Neutrophil (primary cell): ENCODE results near the gene SESN1.
"Not testable (repeated sequence)": the region's sequence is repeated elsewhere in the genome, so short reads cannot be mapped to it uniquely, and the experiment has no call there.

Source experiments
- H3K27ac ChIP-seq: fragments of 200-600 bp; sonication (generic); 2 replicates; pipeline ENCODE4 v1.5.1; 2016; ENCODE audit warnings: mild to moderate bottlenecking, moderate library complexity
- H3K27me3 ChIP-seq: fragments of 200-600 bp; sonication (generic); 2 replicates; pipeline ENCODE4 v1.6.0; 2016; ENCODE audit warnings: mild to moderate bottlenecking
- H3K36me3 ChIP-seq: fragments of 200-600 bp; sonication (generic); 2 replicates; pipeline ENCODE4 v1.5.1; 2017
- H3K4me1 ChIP-seq, 2 experiments: fragments of 200-600 bp in 1 of 2; sonication (generic) in 1 of 2; 1 replicate in 1 of 2; 2 replicates in 1 of 2; pipeline versions ENCODE4 v1.5.1 to v1.6.1; 2013 to 2016; ENCODE audit warnings: low read depth in 1 of 2, low read length in 1 of 2, mild to moderate bottlenecking in 1 of 2, moderate library complexity in 1 of 2; ENCODE audit not compliant: control insufficient read depth in 1 of 2, insufficient read depth in 1 of 2
- H3K4me3 ChIP-seq, 2 experiments: fragments of 200-600 bp in 1 of 2; sonication (generic) in 1 of 2; 1 replicate in 1 of 2; 2 replicates in 1 of 2; pipeline ENCODE4 v1.5.1; 2013 to 2016; ENCODE audit warnings: low read depth in 1 of 2, low read length in 1 of 2, mild to moderate bottlenecking in 1 of 2, moderate library complexity in 1 of 2
- H3K9me3 ChIP-seq: fragments of 200-600 bp; sonication (generic); 2 replicates; pipeline ENCODE4 v1.5.1; 2016
- TF ChIP-seq, protein P1 (sequence below): fragments of 200-600 bp; sonication (generic); IDR thresholded peaks from 2 replicates; pipeline ENCODE4 v1.5.1; 2016; ENCODE audit warnings: antibody characterized with exemption

SESN1 gene

DNA sequence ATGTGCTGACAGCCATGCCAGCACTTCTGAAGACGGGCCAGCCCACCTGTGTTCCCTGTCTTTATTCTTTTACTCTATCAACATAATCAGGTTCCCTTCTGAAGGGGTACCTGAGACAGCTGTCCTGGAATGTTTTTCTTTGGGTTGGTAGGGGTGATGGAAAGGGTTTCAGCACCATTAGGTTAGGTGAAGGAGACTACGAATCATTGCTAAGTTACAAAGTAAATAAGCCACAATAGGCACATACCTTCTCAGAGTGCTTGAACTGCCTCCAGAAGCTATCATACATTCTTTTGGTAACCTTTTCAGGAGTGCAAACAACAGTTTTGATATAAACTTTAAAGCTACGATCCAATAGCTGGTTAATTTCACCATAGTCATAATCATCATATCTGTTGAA lies 106.3 kb downstream of the SESN1 start:
- TF ChIP-seq, protein P1, sequence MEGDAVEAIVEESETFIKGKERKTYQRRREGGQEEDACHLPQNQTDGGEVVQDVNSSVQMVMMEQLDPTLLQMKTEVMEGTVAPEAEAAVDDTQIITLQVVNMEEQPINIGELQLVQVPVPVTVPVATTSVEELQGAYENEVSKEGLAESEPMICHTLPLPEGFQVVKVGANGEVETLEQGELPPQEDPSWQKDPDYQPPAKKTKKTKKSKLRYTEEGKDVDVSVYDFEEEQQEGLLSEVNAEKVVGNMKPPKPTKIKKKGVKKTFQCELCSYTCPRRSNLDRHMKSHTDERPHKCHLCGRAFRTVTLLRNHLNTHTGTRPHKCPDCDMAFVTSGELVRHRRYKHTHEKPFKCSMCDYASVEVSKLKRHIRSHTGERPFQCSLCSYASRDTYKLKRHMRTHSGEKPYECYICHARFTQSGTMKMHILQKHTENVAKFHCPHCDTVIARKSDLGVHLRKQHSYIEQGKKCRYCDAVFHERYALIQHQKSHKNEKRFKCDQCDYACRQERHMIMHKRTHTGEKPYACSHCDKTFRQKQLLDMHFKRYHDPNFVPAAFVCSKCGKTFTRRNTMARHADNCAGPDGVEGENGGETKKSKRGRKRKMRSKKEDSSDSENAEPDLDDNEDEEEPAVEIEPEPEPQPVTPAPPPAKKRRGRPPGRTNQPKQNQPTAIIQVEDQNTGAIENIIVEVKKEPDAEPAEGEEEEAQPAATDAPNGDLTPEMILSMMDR, result no peak
- H3K27ac ChIP-seq, result no peak overlapping the region
- H3K27me3 ChIP-seq, result no peaks in the 10 kb centered on the region
- peaks cover 0 to 2% of the 10 kb centered on the region in 2 experiments for H3K4me1 ChIP-seq
- H3K4me3 ChIP-seq, result no peak overlapping the region
- peaks cover 63% of the 10 kb centered on the region for H3K36me3 ChIP-seq
- no peaks in the 10 kb centered on the region for H3K9me3 ChIP-seq

DNA sequence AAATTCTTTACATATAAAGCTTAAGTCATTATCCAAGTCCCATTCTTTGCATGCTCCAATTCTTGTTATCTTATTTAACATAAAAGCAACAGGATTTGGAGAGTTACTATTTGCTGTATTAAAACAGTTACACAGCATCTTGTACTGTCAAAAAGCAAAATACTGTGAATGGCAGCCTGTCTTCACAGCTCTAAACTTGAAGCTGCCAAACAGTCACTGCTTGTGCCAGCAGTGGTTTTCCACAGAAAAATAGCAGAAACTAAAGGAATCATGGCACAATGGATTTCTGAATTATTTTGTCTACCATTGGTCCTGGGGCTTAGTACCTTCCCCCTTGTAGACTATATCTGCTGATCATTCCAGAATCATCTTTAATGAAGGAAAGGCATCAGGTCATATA lies 107.5 kb downstream of the SESN1 start:
- TF ChIP-seq, protein P1, result no peak

DNA sequence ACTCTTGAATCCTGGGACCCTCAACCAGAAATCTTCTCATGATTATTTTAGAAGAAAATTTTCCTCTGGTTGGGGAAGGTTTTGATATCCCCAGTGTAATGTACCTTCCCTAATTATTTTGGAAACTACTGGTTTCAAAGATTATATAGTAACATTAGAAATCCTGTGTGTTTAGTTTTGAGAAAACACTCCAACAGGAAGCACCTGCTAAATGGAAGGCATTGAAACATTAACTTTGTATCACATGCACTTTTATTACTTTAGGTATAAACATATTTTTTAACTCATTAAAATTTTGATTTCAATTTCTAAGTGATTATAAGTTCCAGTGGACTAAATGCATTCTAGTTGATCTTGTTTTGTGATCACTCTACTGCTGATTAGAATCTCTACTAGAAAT lies 109.3 kb downstream of the SESN1 start:
- no peak overlapping the region for H3K27ac ChIP-seq
- H3K4me3 ChIP-seq, result no peak overlapping the region
- peaks cover 7 to 15% of the 10 kb centered on the region in 2 experiments for H3K4me1 ChIP-seq
- H3K27me3 ChIP-seq, result no peaks in the 10 kb centered on the region
- H3K9me3 ChIP-seq, result no peaks in the 10 kb centered on the region
- TF ChIP-seq, protein P1, result no peak
- peaks cover 36% of the 10 kb centered on the region for H3K36me3 ChIP-seq

More for the DNA sequence above, 107.5 kb downstream of the SESN1 start:
- no peaks in the 10 kb centered on the region for H3K27me3 ChIP-seq
- no peak overlapping the region for H3K27ac ChIP-seq
- H3K4me1 ChIP-seq, result peaks cover 4 to 8% of the 10 kb centered on the region in 2 experiments
- H3K4me3 ChIP-seq, result no peak overlapping the region
- no peaks in the 10 kb centered on the region for H3K9me3 ChIP-seq
- peaks cover 52% of the 10 kb centered on the region for H3K36me3 ChIP-seq

DNA sequence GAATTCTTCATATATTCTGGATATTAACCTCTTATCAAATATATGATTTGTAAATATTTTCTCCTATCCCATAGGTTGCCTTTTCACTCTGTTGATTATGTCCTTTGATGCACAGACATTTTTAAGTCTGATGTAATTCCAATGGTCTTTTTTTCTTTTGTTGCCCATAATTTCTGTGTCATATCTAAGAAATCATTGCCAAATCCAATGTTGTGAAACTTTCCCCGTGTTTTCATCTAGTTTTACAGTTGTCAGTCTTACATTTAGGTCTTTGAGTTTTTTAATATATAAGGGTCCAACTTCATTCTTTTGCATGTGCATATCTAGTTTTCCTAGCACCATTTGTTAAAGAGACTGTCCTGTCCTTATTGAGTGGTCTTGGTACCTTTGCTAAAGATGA lies 111.5 kb downstream of the SESN1 start:
- Histone ChIP-seq H3K4me3 (no peak overlapping the region), H3K27ac (no peak overlapping the region), H3K36me3 (peaks cover 17% of the 10 kb centered on the region), H3K27me3 (no peaks in the 10 kb centered on the region), H3K9me3 (no peaks in the 10 kb centered on the region), H3K4me1 (peaks cover 7 to 15% of the 10 kb centered on the region in 2 experiments)
- TF ChIP-seq, protein P1, result no peak

DNA sequence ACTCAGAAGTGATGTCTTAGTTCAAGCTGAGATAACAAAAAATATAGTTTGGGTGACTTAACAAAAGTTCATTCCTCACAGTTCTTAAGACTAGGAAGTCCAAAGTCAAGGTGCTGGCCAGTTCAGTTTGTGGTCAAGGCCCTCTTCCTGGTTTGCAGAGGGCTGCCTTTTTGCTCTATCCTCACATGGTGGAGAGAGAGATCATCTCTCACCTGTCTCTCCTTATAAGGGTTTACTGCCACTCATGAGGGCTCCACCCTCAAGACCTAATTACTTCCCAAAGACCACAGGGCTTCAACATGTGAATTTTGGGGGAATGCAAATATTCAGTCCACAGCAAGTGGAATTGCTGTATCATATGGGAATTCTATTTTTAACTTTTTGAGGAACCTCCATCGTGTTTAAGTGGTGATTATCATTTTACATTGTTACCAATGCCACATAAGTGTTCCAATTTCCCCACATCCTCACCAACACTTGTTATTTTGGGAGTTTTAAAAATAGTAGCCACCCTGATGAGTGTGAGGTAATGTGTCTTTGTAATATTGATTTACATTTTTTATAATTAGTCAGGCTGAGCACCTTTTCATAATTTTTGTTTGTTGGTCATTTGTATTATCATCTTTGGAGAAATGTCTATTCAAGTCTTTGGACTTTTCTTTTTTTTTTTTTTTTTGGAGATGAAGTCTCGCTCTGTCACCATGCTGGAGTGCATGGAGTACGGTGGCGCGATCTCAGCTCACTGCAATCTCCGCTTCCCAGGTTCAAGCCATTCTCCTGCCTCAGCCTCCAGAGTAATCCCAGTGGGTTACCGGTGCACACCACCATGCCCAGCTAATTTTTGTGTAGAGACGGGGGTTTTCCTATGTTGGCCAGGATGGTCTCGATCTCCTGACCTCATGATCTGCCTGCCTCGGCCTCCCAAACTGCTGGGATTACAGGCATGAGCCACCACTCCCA lies 112.2 kb downstream of the SESN1 start:
- Histone ChIP-seq H3K36me3 (peaks cover 10% of the 10 kb centered on the region), H3K4me1 (peaks cover 7 to 15% of the 10 kb centered on the region in 2 experiments), H3K27ac (peak overlapping the region; percentile 61), H3K27me3 (no peaks in the 10 kb centered on the region), H3K9me3 (no peaks in the 10 kb centered on the region), H3K4me3 (no peak overlapping the region)
- TF ChIP-seq, protein P1, result no peak

DNA sequence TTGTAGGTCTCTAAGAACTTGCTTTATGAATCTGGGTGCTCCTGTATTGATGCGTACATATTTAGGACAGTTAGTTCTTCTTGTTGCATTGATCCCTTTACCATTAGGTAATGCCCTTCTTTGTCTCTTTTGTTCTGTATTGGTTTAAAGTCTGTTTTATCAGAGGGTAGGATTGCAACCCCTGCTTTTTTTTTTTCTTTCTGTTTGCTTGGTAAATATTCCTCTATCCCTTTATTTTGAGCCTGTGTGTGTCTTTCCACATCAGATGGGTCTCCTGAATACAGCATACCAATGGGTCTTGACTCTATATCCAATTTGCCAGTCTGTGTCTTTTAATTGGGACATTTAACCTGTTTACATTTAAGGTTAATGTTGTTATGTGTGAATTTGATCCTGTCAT lies 116.0 kb downstream of the SESN1 start:
- not testable (repeated sequence) for H3K36me3 ChIP-seq, H3K27me3 ChIP-seq

More for the DNA sequence above, 116.0 kb downstream of the SESN1 start:
- not testable (repeated sequence) for H3K27ac ChIP-seq, H3K4me3 ChIP-seq, H3K9me3 ChIP-seq
- H3K4me1 ChIP-seq, result peaks cover 7 to 15% of the 10 kb centered on the region in 2 experiments
